Esophagus muscularis mucosa (tissue), 4 donors: Measurements from ENCODE around the gene ATP2A3. TPM values are rescaled to one million over a fixed set of nuclear protein-coding genes. Genes with fewer than 3 reads are reported as not detected.
A peak's percentile ranks its signal among the peaks of the same experiment; 100 is the strongest.

Experiments
- DNase-seq: peaks from one replicate; pipeline ENCODE4 v3.0.0-alpha.2; 2017; ENCODE audit errors: extremely low spot score
- H3K27ac ChIP-seq, 4 donors: fragments of 200-600 bp; sonication (generic); replicated peaks in 1 of 4; 1 replicate in 3 of 4; 2 replicates in 1 of 4; pipeline ENCODE4 v1.5.1; 2016 to 2019; ENCODE audit warnings: mild to moderate bottlenecking in 1 of 4
- H3K27me3 ChIP-seq, 4 donors: fragments of 200-600 bp; sonication (generic); one replicate each; pipeline versions ENCODE4 v1.5.1 to v1.6.0; 2016 to 2019
- H3K36me3 ChIP-seq, 4 donors: fragments of 200-600 bp; sonication (generic); one replicate each; pipeline ENCODE4 v1.5.1; 2016 to 2019
- H3K4me1 ChIP-seq, 4 donors: fragments of 200-600 bp; sonication (generic); one replicate each; pipeline ENCODE4 v1.5.1; 2016 to 2019
- H3K4me3 ChIP-seq, 4 donors: fragments of 200-600 bp; sonication (generic); 1 replicate in 2 of 4; 2 replicates in 2 of 4; pipeline ENCODE4 v1.5.1; 2016 to 2019; ENCODE audit warnings: mild to moderate bottlenecking in 4 of 4, moderate library complexity in 1 of 4
- H3K9me3 ChIP-seq, 4 donors: fragments of 200-600 bp; sonication (generic); 1 replicate in 3 of 4; 2 replicates in 1 of 4; pipeline ENCODE4 v1.5.1; 2016 to 2019
- CTCF ChIP-seq, 3 experiments: fragments of 200-600 bp in 2 of 3; fragments of 450-650 bp in 1 of 3; sonication (generic) in 2 of 3; IDR thresholded peaks; one replicate each; pipeline ENCODE4 v1.5.1; 2017 to 2019; ENCODE audit warnings: antibody characterized with exemption in 3 of 3, mild to moderate bottlenecking in 2 of 3, moderate library complexity in 1 of 3
- EP300 ChIP-seq: sonication (generic); formaldehyde crosslinking; IDR thresholded peaks from one replicate; pipeline ENCODE4 v1.6.1; 2017; ENCODE audit warnings: antibody characterized with exemption
- POLR2A ChIP-seq: fragments of 450-650 bp; IDR thresholded peaks from one replicate; pipeline ENCODE4 v1.6.1; 2017; ENCODE audit warnings: antibody characterized with exemption, moderate library complexity, mild to moderate bottlenecking, low read depth
- POLR2AphosphoS5 ChIP-seq, 2 donors: sonication (generic); formaldehyde crosslinking; IDR thresholded peaks; one replicate each; pipeline ENCODE4 v1.6.1; 2017; ENCODE audit warnings: antibody characterized with exemption in 2 of 2
- WGBS: methylation state at CpG from one replicate; pipeline ENCODE4 v1.1.5; 2018; 5-methylcytosine and 5-hydroxymethylcytosine counted together
- intact Hi-C: fragments of 100-400 bp; cut with DNase I; formaldehyde crosslinking; loops from one replicate; pipeline ENCODE4 v1.15.1; 2023
- total RNA-seq, 4 donors: library from RNA; depleted of rRNA; stranded (reverse); fragments of >200 nt; gene quantifications; one replicate each; pipeline versions ENCODE4 v1.1.0 to v1.2.1, GENCODE V29; 2016

Gene ATP2A3
- total RNA-seq, 4 donors from 2014 or later: 17.9 to 35.4 (median 24.8) TPM

GRCh38 chr17:3985846-3986245 is 21.6 kb upstream of the ATP2A3 start:
- peaks cover 0 to 7% (median 0%) of the 10 kb centered on the region in 4 donors for H3K27me3 ChIP-seq
- no peak overlapping the region for H3K4me3 ChIP-seq
- DNase-seq: no peak
- H3K4me1 ChIP-seq: peaks cover 24 to 41% (median 32%) of the 10 kb centered on the region in 4 donors
- TF ChIP-seq EP300 (no peak), CTCF (IDR thresholded peaks at IDR 0.05) (no peak), POLR2AphosphoS5 (IDR thresholded peaks at IDR 0.05) (peak in 1 of 2 donors; percentile 33), POLR2A (no peak)
- H3K36me3 ChIP-seq: no peaks in the 10 kb centered on the region
- 55% methylated on average over 13 of the region's 14 CpGs for WGBS
- intact Hi-C loops: no loop called here
- peak overlapping the region in 1 of 4 donors; percentile 2 for H3K27ac ChIP-seq
- H3K9me3 ChIP-seq: no peaks in the 10 kb centered on the region

DNA sequence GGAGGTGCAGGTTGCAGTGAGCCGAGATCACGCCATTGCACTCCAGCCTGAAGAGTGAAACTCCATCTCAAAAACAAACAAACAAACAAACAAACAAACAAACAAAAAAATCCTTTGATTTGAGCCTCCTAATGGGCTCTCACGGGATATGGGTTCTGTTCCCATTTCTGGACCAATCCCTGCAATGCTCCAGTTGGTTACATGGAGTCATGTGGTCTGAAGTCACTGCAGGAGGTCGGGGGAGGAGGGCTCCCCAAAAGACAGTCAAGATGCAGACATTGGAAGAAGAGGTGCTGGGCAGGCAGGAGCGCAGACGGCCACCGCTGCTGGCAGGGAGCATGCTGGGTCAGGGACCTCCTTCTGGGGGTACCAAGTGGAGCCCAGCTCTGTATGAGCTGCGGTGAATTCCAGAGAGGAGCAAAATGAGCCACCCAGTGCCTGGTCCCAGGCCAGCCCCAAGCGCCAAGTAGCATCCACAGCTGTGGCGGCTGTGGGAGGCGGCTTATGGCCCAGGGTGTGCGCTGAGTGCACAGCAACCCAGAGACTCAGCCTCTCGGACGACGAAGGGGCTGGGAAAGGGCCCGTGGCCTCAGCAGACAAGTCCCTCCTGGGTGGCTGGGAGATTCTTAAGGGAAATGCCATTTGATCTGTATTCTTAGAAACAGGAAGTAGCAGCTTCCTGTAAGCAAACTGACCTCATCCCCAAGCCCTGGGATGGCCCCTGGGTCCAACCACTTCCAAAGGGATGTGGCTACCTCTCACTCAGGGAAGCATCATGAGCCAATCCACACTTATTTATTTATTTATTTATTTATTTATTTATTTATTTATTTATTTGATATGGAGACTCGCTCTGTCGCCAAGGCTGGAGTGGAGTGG is 19.6 kb upstream of the ATP2A3 start:
- Histone ChIP-seq H3K27me3 (peaks cover 0 to 7% (median 0%) of the 10 kb centered on the region in 4 donors), H3K27ac (no peak overlapping the region), H3K4me3 (no peak overlapping the region), H3K9me3 (peaks cover 0 to 8% (median 3%) of the 10 kb centered on the region in 4 donors), H3K4me1 (peaks cover 23 to 34% (median 27%) of the 10 kb centered on the region in 4 donors), H3K36me3 (no peaks in the 10 kb centered on the region)
- WGBS: 82% methylated on average over 14 of the region's 18 CpGs
- TF ChIP-seq EP300: no peak
- TF ChIP-seq POLR2AphosphoS5 (IDR thresholded peaks at IDR 0.05): no peak
- TF ChIP-seq POLR2A: no peak
- no peak for TF ChIP-seq CTCF (IDR thresholded peaks at IDR 0.05)
- intact Hi-C loops: no loop called here
- no peak for DNase-seq

DNA sequence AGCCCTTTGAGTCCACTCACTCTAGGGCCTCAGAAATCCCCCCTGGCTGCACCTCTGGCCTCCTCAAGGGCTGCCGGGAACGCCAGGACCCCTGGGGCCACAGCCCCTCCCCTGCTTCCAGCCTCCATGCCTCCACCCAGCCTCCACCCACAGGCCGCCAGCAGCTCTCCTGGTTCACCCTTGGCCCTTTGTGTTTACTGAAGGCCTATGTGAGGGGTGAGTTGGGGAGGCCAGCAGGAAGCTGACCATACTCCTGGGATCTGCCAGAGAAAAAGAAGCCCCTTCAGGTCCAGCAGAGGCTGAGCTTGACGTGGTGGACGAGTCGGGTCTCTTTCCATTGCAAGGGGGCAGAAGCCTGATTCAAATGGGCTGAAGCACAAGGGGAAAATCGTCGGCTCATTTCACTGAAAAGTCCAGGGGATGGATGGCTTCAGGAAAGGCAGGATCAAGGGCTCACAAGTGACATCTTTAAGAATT is 18.3 kb upstream of the ATP2A3 start:
- WGBS: 86% methylated on average over 8 of the region's 8 CpGs
- intact Hi-C loops: no loop called here
- H3K4me1 ChIP-seq: peaks cover 28 to 34% (median 29%) of the 10 kb centered on the region in 4 donors
- no peak overlapping the region for H3K4me3 ChIP-seq
- no peak overlapping the region for H3K27ac ChIP-seq
- no peak for DNase-seq
- no peaks in the 10 kb centered on the region for H3K36me3 ChIP-seq
- peaks cover 0 to 10% (median 5%) of the 10 kb centered on the region in 4 donors for H3K9me3 ChIP-seq
- H3K27me3 ChIP-seq: peaks cover 0 to 7% (median 0%) of the 10 kb centered on the region in 4 donors
- TF ChIP-seq EP300: no peak
- TF ChIP-seq POLR2A: no peak
- TF ChIP-seq POLR2AphosphoS5 (IDR thresholded peaks at IDR 0.05): no peak
- TF ChIP-seq CTCF (IDR thresholded peaks at IDR 0.05): no peak

DNA sequence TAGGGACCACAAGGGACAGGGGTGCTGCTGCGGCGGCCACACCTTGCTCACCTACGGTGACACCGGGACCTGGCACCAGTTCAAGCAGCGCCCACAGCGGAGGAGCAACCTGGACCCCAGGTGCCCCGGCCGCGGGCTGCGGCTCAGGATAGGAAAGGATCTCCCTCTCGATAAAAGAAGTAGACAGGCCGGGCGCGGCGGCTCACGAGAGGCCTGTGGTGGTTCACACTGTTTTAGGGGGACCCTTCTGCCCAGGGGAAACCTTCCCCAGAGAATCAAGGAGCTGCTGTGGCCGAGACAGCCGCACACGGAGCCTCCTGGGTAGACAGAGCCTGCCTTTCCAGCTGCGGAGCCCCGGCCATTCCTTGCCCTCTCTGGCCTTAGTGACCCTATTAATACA is 17.9 kb upstream of the ATP2A3 start:
- no peak for DNase-seq
- TF ChIP-seq EP300: no peak
- TF ChIP-seq CTCF (IDR thresholded peaks at IDR 0.05): no peak
- TF ChIP-seq POLR2A: no peak
- no peak for TF ChIP-seq POLR2AphosphoS5 (IDR thresholded peaks at IDR 0.05)
- Histone ChIP-seq H3K27me3 (peaks cover 0 to 7% (median 0%) of the 10 kb centered on the region in 4 donors), H3K4me3 (no peak overlapping the region), H3K9me3 (peaks cover 0 to 10% (median 5%) of the 10 kb centered on the region in 4 donors), H3K36me3 (no peaks in the 10 kb centered on the region), H3K27ac (no peak overlapping the region), H3K4me1 (peaks cover 30 to 35% (median 33%) of the 10 kb centered on the region in 4 donors)
- intact Hi-C loops: no loop called here
- 97% methylated on average over 20 of the region's 21 CpGs for WGBS
